Non-pigmented ciliary epithelial cell (primary cell): ENCODE data around the gene GATA2.

ENCODE experiments used
- DNase-seq: peaks from one replicate; pipeline ENCODE4 v3.0.0-alpha.2; 2010; ENCODE audit warnings: low read depth

The GATA2 gene

DNA sequence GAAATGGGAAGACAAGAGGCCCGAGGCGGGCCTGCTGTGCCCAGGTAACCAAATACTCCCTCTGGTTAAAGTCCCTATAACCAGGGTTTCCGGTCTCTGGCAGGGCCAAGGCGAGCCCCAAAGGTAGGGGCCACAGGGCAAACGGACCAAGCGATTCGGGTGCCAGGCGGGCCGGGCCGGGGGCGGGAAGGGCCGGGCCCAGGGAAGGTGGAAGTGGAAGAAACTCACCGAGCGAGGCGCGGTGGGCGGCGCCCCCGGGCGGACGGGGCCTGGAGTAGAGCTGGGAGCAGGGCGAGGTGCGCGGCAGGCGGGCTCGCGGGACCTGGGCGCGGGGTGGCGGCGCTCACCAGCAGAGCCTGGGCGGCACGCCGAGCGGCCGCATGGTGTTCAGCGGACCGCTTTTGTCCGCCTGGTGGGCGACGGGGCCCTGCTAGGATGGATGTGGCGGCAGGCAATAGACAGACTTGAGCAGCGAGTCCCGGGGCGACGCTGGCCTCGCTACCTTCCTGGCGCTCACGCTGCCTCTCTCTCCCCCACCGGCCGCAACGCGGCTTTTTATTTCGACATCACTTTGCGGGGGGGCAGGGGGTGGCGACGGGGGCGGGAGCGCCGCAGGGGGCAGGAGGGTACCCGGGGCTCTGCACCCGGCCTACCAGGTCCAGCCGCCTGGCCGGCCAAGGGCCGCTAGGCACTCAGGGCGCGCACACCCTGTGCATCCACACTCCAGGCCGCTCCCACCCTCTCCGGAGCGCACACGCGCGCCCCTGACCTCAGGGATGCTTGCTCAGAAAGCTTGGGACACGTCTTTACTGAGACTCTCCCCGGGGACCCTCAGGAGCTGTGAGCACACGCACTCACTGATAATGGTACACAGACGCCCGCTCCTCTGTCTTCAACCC is at the start of gene GATA2:
GATA2 (minus strand) TSS at position 531 of the 899 bp plus-strand sequence. CDS start 6,170 bp downstream, outside the sequence.
- no peak for DNase-seq

DNA sequence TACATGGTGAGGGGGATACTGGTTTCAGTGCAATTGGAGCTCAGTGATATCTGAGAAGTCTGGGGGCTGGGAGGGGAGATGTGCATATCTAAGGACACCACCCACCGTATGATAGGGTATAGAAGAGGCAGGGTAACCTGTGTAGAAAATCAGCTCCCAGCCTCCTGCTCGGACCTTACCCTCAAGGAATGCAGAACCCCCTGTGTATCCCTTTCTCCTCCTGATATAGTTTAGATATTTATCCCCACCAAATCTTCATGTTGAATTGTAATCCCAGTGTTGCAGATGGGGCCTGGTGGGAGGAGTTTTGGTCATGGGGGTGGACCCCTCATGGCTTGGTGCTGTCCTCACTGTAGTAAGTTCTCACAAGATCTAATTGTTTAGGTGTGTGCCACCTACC is 48.2 kb upstream of the GATA2 start:
- no peak for DNase-seq

DNA sequence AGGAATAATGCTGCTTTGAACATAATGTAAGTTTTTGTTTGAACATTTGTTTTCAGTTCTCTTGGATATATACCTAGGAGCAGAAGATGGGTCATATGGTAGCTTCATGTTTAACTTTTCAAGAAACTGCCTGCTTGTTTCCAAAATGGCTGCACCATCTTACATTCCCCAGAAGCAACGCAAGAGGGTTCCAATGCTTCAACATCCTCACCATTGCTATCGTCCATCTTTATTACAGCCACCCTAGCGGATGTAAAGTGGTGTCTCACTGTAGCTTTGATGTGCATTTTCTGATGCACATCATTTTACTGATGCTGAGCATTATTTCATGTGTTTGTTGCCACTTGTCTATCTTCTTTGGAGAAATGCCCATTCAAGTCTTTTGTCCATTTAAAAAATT is 46.4 kb upstream of the GATA2 start:
- DNase-seq: no peak

DNA sequence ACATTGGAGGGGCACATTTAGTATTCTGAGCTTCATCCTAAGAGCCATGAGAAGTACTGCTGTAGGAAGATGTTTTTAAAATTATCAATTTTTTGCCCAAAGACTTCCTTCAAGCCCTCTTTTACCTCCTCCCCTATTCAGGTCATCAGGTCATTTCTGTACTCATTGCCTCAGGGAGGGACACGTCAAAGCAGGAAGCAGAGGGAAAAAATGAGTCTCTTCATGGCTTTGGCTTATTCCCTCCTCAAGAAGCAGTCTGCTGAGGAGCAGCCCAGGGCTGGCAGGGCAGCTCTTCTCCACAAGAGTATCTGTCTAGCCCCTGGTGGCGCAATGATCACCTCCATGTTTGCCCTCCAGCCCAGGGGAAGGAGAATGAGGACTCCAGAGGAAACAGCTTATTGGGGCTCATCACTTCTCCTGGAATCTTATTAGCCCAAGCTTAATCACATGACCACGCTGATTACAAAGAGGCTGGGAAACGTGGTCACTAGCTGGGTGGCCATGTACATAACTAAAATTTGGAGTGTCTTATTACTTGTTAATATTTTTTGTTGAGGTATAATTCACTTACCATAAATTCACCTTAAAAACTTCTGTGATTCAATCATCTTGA is 44.2 kb upstream of the GATA2 start:
- no peak for DNase-seq

DNA sequence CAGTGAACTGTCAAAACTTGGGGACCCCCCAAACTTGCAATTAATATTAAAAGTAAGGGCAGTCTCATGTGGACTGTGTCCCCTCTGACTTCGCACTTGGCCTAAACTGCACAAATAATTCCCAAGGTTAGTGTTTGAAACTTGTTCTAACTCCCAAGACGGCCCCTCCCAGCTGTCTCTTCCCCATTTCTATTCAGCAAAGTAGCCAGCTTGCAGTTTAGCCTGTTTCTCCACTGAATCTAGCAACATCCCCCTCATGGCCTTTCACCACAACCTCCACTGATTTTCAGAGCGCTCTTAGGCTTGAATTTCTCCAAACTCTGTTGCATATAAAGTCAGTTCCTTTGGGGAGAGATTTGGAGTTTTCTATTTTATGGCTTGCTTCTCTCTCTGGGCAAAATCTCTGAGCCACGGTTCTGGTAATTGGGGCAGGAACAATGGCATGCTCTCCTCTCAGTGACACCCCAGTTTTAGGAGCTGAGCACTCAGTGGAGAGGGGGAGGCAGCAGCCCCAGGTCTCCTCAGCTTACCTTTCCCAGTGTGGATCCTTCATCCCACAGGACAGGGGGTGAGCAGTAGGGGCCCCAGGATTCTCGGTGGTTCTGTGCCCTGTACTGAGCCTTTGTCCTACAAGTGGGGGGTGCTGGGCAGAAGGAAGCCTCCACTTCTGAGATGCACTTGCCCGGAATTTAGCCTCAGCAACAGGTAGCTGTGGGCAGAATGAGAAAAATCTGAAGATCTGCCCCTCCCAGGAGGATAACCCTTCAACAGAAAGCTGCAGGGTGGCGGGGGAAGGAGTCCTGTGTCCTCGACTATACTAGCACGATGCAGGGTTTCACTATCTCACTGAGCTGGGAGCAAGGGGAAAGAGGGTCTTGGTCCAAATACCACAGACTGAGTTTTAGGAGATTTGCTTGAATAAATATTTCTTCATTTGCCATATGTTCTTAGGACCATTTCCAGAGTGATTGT is 39.3 kb upstream of the GATA2 start:
- no peak for DNase-seq

DNA sequence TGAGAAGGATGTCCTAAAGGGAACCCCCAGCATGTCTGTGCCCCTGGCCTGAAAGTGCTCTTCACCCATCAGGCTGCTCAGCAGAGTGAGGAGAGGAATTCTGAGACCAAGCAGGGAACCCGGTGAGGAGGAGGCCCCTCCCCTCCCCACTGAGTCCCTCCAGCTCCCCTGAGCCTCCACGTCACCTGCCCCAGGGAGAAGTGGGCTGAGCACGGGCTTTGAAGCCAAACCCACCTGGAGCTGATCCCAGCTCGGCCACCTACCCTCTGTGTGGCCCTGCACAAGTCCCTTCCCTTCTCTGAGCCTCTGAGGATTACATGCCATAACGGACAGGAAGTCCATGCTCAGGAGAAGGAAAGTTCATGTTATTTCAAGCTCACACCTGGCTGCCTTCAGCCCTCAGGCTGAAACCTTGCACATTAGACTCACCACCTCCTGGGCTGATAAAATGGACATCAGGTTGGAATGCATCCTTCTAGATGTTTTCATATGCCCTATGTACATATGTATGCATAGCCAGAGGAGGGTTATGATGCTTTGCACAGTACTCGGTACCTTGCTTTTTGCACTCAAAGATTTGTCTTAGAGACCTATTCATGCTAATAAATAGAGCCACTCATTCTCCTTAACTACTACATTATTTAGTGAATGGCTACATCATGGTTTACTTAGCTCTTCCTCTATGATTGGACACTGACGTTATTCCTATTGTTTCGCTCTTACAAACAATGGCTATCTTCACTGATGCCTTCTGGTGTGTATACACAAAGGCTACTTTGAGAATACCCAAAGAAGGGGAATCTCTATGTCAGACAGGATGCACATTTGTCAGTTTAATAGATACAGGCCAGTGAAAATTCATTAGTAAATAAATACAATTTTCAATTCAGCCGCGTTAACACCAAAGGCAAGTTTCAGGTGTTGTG is 31.6 kb upstream of the GATA2 start:
- DNase-seq: no peak

DNA sequence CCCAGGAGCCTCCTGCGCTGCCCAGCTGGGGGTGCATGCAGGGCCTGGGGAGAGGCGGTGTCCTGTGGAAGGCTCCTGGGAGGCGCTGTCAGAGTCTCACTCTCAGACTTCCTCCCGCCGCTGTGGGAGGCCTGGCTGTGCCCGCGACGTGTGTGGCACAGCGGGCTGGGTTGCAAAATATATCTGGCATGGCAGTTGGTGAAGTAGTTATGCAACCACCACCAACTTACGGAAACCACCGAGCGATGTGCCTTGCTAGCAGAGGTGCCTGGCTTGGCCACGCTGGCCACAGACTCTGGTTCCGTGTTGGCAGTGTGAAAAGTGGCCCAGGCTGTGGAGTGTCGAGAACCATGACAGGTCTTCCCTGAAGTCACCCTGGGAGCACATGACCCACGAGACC is 30.6 kb upstream of the GATA2 start:
- DNase-seq: no peak

DNA sequence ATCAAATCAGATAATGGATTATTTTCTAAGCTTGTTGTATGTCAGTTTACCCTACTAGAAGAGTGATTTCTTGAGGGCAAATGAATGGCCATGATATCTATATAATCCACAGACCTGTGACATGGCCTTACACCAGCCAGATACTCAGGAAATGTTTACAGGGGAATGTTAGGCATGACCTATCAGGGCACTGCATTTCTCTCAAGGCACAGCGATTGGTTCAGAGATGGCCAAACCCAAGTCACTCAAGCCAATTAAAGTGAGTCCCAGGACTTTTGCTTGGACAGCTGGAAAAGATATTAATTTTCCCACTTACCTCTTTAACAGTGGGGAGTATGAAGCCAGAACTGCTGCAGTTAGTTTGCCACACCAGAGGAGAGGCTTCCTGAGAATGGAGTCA is 28.7 kb upstream of the GATA2 start:
- DNase-seq: no peak

DNA sequence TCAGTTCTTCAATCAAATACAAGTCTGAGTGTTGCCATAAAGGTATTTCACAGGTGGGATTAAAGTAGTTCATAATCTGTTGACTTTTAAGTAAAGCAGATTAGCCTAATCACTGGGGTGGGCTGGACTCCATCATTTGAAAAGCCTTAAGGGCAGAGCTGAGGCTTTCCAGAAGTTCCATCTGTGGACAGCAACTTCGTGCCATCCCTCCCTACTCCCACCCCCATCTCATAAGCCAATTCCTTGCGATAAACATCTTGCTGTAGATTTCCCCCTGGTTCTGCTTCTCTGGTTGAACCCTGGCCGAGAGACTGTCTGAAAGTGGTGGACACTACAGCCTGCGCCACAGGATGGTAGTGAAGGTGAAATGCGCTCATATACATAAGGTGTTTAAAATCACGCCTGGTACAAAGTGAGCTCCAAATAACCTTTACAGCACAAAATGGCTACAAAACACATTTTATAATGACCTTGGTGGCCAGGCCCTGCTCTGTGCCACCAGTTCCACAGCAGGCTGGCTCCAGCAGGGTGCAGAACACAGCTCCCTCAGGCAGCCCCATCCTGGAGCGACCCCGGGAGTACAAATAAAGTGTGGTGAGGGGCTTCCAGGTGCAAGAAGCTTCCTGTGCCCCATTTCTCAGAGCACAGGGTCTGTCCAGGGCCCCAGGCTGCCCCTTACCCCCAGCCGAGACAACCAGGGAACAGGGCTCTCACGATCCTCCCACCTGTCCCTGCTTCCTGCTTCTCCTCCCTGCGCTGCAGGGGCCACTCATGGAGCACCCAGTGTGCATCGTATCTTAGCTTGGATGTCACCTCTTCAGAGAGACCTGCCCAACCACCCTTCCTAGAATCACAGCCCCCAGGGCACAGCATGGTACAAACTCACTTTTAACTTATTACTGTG is 25.8 kb upstream of the GATA2 start:
- DNase-seq: no peak

DNA sequence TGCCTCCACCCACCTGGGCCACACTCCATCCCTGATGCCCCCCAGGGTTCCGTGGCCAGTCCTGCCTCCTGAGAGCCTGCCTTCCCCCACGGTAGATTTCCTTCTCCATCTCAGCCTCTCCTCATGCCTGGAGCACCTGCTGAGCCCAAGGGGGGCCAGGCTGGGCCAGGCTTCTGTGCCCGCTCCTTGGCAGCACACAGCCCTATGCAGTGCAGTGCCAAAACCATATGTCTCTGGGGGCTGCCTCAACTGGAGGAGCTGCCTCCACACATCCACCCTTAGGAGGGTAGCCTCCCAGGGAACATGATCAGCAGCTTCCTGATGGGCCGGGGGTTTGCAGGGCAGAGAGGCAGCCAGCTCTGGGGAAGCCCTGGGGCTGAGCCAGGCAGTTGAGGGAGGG is 24.6 kb upstream of the GATA2 start:
- no peak for DNase-seq

DNA sequence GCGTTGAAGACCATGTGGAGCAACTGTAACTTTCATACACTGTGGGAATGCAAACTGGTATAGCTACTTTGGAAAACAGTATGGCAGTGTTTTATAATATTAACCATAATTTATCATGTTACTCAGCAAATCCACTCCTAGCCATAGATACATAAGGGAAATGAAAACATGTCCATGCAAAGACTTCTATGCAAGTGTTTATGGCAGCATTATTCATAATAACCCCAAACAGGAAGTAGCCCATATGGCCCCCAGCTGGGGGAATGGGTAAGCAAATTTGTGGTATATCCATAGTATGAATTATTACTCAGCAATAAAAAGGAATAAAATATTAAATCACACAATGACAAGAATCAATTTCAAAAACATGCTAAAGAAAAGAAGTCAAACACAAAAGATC is 23.0 kb upstream of the GATA2 start:
- DNase-seq: no peak

DNA sequence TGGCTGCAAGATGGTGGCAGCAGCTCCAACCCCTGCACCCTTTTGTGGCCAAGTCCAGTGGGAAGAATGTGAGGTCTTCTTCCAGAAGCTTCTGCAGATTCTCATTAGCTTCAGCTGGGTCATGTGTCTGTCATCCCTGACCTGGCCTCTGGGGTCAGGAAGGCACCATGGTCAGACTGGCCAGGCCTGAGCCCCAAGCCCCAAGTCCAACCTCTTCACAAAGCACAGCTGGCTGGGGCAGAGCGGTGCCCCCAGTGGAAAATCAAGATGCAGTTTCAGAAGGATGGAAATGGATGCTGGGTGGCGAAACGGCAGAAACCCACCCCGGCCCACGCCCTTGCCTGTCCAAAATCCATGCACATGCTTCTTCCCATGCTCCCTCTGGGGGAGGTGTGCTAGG is 15.9 kb upstream of the GATA2 start:
- no peak for DNase-seq

DNA sequence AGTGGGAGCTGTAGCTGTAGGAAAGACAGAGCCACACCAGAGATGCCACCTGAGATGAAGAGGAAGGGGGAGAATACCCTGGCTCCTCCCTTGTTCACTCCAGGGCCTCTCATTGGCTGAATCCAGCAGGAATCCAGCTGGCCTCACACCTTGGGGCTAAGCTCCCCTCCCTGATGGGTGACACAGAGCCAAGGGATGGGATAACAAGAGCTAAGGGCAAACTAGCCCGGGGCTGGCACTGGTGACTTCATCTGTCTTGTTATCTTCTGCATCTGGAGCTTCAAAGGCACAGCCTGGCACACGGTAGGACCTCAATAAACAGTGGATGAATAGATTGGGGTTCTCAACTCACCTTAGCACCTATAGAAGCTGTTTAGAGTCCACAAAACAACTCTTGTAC is 13.8 kb upstream of the GATA2 start:
- DNase-seq: no peak

DNA sequence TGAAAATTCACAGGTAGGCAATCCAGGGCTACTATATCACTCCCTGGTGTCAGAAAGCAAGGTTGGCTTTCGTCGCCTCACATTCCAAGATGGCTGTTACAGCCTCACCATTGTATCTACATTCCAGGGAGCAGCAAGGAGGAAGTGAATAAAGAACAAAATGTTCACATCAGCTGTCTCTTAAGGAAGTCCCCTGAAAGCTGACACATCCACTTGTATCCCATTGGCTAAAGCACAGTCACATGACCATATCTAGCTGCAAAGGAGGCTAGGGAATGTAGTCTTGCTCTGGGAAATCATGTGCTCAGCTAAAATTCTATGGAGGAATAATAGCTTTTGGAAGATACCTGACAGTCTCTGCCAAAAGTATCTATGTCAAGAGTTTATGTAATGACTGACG is 12.8 kb upstream of the GATA2 start:
- DNase-seq: no peak

DNA sequence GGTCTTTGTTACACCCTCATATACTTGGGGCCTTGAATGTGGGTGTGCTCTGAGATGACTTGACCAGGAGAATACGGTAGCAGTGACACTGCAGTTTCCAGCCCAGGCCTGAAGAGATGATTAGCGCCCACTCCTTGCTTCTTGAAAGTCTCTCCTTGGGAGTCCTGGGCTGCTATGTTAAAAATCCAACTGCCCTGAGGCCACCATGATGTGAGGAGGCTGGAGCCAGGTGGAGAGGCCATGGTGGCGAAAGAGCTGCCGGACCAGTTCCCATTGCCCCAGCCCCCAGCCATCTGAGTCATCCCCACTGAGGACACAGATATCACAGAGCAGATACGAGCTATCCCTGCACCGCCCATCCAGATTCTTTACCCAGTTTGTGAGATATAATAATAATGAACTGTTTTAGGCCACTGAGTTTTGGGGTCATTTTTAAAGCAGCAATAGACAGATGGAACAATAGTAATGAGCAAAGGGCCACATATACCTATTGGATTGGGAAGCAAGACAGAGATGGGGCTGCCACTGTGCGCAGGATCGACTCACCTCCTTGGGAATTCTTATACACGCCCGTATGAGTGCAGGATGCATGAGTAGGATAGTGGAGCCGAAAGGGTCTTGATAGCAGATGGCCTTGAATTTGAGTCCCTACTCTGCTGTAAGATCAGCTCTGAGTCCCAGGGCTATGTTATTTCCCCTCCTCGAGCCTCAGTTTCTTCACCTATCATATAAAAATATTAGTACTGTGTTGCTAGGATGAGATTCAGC is 12.1 kb upstream of the GATA2 start:
- DNase-seq: no peak

DNA sequence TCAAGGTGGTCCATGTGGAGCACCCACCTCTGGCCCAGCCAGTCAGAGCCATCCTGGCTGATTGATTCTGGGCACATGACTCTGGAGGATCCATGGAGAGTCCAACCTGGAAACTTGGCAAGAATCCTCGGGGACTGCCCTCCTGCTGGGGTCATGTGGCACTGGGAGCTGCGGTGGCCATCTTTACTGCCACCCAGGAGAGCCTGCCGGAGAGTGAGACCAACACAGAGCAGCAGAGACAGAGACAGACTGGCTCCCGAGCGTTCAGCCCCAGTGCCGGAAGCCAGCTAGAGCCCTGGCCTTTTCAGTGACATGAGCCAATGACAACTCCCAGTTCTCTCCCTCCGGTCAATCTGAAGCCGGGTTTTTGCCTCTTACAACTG is 11.5 kb upstream of the GATA2 start:
- no peak for DNase-seq

DNA sequence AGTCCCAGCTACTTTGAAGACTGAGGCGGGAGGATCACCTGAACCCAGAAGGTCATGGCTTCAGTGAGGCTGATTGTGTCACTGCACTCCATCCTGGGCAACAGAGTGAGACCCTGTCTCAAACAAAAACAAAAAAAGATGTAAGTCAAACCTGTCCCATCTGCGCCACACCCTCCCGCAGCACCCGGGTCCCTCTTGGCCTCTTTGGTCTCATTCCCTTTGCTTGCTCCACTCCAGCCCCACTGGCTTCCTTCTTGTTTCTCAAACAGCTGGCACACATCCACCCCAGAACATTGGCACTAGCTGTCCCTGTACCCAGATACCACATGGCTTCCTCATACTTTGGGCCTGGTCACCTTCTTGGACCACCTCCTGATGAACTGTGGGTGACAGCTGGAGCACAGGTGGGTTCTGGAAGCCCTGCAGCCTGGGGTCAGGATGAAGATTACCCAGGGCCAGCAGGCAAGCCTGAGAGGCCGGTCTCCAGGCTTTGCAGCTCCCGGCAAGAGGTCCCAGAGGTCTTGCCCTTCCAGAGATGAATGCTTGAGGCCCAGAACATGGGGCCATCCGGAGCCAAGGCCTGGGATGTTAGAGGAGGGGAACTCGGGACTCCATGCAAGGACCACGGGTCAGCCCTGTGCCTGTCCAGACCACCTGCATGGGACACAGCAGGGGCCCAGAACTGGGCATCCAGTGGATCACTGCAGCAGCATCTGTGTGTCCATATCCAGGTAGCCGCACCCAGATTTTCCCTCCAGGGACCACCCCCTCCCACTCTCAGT is 10.9 kb upstream of the GATA2 start:
- DNase-seq: no peak

DNA sequence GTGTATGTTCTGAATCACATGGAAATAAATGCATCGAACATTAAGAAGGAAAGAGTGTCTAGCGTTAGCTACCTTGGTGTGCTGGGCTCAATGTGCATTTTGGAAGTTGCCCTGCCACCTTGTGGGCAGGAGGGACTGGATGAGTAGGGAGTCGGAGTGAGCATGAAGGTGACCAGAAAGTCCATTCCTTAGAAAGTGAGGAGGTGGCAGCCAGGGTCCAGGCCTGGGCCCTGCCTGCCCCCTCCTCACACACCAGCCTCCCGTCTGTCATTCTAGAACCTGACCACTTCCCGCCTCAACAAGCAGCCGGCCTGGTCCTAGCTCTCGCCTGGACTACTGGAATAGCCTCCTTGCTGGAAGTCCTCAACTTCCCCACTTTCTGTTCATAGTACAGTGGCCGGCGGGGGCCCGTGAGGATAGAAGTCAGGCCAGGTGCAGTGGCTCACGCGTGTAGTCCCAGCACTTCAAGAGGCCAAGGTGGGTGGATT is 10.2 kb upstream of the GATA2 start:
- DNase-seq: no peak

DNA sequence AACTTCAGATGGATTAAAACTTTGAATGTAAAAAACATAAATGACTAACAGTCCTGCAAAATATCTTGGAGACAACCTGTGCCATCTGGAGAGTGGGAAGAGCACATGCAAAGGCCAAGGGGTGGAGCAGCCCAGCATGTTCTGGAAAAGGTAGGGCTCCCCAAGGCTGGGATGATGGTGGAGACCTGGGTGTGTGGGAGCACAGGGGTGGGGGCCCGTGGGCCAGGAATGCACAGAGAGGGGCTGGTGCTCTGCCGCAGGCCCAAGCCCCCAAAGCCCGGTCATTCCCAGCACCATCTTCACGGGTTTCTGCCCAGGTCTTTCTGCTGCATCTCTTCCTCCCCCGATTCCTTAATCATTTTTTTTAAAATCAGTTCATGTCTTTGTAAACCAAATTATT is 9.7 kb upstream of the GATA2 start:
- DNase-seq: no peak
